H54 (cell line): Measurements from ENCODE around the gene SLC29A4.
"Not testable (repeated sequence)": the region's sequence is repeated elsewhere in the genome, so short reads cannot be mapped to it uniquely, and the experiment has no call there.

Source experiments
- DNase-seq: peaks from one replicate; pipeline ENCODE4 v3.0.0; 2011; ENCODE audit warnings: low spot score, mixed read lengths; ENCODE audit not compliant: insufficient read length
- FAIRE-seq: peaks from 3 replicates; lab custom pipeline; 2011; peaks lifted over from hg19 to GRCh38; lab: Jason Lieb, UNC
- POLR2A ChIP-seq: IDR thresholded peaks from 2 replicates; pipeline ENCODE4 v1.6.1; 2011; ENCODE audit warnings: low read depth, mild to moderate bottlenecking, low read length

The SLC29A4 gene

DNA sequence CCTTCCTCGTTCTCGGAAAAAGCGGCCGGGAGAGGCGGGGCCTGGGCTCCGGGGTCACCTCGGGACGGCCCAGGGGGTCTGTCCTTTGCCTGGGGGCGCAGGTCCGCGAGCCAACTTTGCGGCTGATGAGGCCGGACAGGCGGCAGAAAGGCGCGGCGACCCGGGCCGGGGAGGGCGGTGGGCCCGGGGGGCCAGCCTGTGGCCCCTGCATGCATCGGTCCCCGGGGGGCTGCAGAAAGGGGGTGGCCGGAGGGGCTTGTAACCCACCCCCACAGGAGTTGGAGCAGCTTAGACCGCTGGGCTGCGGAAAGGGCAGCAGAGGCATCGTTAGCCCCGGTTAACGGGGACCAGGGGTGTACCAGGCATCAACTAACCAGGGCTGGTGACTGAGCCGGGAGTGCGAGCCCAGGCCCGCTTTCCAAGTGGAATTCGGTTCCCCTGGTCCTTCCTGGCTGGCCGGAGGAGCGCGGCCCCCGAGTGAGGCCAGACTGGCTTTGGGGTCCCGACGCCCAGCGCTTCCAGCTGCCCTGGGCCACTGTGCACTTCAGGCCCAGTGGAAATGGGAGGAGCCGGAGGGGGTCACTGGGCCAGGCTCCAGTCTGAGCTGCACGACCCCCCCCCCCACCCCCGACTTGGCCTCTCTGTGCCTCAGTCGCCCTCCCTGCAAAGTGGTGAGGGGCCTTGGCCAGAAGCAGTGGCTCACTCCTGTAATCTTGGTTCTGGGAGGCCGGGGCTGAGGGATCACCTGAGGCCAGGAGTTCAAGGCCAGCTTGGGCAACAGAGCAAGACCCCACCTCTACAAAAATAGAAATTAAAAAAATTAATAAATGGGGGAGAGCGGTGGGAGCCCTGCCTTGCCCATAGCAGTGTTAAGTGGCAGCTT is 919 bp downstream of the SLC29A4 start:
- no peak for DNase-seq
- FAIRE-seq, result no peak
- no peak for TF ChIP-seq POLR2A

DNA sequence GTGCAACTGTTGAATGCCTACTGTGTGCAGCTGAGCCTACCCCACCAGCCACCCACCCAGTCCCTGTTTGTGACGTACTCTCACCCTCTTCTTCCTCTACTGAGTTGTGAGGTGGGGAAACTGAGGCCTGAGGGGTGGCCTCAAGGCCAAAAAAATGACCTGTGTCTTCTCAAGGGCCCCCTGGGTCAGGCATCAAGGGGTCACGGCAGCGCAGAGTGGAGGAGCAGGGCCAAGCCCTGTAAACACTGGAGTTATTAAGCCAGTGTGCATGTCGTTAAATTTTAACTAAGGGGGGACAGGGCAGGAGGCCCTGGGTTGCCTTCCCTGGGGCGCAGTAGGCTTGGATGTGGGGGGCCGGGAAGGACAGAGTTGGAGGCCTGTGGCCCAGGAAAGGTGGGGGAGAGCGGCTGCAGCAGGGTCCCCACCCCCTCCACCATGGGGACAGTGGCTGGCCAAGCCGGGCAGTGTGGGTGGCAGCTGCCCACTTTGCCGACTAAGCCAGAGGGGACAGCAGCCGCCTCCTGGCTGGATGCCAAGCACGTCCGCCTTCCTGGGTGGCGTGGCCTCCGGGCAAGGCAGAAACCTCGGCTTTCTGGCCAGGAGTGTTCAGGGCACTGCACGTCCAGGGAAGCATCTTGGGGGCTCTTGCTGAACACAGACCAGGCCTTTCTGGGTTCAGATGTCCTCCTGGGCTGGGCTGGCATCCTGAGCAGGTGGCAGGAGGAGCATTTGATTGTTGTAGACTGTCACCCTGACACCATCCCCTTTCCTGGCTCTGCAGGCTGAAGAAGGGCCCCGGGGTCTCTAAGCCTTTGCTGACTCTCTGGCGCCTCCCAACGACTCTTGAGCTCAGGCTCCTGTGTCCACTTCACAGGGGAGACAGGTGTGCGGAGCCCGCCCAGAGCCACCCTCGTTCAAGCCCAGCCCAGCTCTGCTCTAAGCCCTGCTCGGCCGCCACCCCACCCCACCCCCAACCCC is 1.9 kb downstream of the SLC29A4 start:
- DNase-seq, result peak; percentile 55
- TF ChIP-seq POLR2A, result no peak
- FAIRE-seq, result no peak

DNA sequence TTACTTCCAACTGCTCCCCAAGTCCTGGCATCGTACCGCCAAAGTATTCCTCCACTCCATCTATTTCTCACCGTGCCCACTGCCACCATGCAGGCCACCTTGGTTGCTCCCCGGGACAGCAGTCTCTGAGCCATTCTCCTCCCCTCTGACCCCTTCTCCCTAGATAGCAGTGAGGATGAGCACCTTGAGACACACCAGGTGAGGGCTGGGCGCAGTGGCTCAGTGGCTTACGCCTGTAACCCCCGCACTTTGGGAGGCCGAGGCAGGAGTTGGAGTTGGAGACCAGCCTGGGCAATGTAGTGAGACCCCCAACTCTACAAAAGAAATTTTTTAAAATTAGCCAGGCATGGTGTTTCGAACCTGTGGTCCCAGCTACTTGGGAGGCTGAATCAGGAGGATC is 4.2 kb downstream of the SLC29A4 start:
- no peak for TF ChIP-seq POLR2A
- FAIRE-seq (no peak), DNase-seq (no peak)

DNA sequence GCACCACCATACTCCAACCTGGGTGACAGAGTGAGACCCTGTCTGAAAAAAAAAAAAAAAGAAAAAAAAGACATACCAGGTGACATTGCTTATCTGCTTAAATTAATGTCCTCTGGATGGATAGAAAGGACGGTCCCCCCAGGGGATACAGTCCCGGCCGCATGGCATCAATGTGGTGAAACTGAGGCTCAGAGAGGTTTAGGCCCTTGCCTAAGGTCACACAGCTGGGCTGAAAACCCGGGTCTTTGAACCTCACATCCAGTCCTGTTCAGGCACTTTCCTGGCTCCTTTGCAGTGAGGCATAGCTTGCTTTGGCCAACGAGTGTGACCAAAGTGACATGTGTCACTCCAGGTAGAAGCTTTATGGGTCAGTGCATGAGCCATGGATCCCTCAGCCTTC is 4.6 kb downstream of the SLC29A4 start:
- not testable (repeated sequence) for FAIRE-seq, DNase-seq

DNA sequence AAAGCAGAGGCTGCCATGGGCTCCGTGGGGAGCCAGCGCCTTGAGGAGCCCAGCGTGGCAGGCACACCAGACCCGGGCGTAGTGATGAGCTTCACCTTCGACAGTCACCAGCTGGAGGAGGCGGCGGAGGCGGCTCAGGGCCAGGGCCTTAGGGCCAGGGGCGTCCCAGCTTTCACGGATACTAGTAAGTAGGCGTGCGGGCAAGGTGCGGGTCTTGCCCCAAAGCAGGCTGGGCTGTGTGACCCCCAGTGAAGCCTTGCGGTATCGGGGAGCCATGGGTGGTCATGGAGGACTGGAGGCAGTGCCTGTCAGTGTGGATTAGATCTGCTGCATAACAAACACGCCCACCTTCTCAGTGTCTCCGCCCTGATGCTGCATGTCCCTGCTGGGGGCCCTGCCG is 5.1 kb downstream of the SLC29A4 start:
- DNase-seq, result no peak
- no peak for FAIRE-seq
- no peak for TF ChIP-seq POLR2A

DNA sequence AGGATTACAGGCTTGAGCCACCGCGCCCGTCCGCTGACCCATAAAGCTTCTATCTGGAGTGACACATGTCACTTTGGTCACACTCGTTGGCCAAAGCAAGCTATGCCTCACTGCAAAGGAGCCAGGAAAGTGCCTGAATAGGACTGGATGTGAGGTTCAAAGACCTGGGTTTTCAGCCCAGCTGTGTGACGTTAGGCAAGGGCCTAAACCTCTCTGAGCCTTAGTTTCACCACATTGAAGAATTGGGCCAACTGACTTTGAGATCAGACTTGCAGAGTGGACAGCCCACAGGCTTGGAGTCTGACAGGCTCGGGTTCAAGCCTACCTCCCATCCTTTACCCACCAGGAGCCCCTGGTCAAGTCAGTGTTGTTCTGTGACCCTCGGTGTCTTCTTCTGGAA is 5.8 kb downstream of the SLC29A4 start:
- FAIRE-seq, DNase-seq: not testable (repeated sequence)

DNA sequence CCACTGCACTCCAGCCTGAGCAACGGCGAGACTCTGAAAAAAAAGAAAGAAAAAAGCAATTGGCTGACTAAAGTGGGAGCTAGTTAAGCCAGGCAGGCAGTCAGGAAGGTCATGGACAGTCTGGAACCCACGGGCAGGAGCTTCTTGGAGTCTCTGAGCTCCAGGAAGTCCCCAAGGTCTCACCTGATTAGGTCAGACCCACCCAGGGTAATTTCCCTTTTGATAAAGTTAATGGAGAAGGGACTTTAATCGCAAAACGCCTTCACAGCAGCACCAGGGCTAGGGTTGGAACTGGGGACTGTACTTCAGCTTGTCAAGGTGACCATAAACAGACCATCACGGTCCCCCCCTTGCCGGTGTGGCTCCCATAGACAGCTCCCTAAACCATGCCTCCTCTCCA is 6.6 kb downstream of the SLC29A4 start:
- DNase-seq (no peak), FAIRE-seq (no peak)
- no peak for TF ChIP-seq POLR2A

DNA sequence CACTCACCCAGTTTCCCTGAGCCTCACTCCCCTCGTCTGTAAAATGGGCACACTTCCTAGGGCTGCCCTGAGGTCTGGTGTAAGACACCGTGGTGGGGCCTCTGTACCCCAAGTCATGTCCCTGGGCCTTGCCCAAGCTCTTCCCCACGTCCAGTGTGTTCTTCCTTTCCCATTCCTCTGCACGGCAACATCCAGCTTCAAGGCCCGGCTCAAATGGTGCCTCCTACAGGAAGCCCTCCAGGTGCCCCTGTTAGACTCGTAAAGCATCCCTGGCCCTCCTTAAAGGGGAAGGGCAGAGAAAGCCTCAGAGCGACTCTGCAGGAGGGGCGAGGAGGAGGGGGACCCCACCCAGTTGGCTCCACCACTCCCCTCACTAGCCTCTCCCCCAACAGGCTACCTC is 8.6 kb downstream of the SLC29A4 start:
- FAIRE-seq (no peak), DNase-seq (no peak)
- no peak for TF ChIP-seq POLR2A

DNA sequence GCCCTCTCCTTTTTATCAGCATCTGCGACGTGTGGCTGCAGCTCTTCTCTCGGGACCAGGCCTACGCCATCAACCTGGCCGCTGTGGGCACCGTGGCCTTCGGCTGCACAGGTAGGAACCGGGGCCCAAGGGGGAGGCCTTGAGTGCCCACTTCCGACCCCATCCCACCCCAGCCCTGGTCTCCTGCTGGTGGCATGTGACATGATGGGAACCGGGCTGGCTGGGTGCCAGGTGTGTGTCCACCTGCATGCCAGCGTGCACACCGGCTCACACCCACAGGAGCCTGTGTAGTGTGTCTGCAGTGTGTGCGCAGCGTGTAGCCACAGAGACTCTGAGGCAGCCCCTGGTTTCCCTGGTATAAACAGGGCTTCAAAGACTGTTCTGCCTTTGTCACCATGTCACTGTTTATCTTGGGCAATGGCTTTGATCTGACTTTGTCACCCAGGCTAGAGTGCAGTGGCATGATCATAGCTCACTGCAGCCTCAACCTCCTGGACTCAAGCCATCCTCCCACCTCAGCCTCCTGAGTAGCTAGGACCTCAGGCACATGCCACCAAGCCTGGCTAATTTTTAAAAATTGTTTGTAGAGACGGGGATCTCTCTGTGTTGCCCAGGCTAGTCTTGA is 9.1 kb downstream of the SLC29A4 start:
- not testable (repeated sequence) for DNase-seq, FAIRE-seq

DNA sequence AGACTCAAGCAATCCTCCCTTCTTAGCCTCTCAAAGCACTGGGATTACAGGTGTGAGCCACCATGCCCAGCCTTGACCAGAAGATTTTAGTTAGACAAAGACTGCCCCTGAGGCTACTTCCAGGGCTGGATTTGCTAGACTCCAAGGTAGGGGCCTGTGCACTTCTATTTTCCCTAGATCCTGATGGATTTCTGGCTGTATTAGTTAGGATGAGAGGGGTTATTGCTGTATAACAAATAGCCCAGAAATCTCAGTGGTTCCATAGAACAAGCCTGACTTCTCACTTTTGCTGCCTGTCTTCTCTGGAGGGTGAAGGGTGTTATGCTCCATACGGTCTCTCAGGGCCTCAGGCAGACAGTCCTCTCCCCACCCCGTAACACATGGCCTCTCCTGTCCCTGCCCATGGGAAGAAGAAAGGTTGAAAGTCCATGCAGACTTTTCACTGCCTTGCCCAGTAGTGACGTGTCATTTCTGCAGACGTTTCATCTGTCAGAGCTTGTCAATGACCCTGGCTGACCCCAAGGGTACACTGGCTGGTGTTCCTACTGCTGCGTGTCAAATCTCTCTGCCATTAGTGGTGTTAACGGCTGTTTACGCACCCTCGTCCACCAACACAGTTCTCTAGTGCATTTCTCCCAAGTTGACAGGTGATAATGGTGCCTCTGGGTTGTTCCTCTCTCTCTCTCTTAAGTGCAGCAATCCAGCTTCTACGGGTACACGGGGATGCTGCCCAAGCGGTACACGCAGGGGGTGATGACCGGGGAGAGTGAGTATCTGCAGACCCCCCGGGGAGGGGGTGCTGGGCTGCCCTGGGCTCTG is 11.6 kb downstream of the SLC29A4 start:
- DNase-seq (no peak), FAIRE-seq (no peak)
- TF ChIP-seq POLR2A, result no peak

DNA sequence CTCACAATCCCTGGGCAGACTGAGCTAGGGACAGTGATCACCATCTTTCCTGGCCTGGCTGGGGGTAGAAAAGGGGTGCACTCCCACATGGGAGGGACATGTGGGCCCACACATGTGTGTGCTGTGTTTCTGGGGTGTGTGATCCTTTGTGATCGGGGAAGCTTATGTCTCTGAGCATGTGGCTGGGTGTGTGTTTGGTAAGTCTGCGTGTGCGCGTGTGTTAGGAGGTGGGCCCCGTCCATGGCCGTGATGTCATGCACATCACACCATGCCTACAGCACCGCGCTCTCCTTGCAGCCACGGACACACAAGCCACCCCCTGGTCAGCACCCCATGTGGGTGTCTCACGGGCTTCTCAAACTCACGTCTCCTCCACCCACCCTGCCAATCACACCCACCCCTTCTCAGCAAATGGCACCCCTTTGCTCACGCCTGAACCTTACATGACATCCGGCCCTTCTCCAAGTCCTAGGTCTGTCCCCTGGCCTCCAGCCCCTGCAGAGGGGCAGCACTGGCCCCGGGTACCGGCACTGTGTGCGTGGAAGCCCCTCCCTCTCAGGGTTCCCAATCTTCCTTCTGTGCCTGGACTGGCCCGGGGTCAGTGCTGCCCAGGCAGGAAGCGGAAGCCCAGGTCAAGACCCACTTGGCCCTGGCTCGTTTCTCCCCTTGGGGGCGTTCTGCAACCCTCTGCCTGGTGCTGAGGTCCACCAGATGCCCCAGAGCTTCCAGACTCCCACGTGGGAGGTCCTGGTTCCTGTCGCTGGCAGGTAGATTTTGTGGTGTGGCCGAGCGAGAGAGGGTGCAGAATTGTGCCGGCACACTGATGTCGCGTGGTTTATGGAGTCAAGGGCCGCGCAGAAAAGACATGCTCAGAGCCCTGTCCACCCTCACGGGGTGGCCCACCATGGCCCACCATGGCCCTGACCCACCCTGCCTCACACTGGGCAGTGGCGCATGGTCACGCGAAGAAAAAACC is 12.6 kb downstream of the SLC29A4 start:
- DNase-seq, result no peak
- no peak for FAIRE-seq
- TF ChIP-seq POLR2A, result no peak

DNA sequence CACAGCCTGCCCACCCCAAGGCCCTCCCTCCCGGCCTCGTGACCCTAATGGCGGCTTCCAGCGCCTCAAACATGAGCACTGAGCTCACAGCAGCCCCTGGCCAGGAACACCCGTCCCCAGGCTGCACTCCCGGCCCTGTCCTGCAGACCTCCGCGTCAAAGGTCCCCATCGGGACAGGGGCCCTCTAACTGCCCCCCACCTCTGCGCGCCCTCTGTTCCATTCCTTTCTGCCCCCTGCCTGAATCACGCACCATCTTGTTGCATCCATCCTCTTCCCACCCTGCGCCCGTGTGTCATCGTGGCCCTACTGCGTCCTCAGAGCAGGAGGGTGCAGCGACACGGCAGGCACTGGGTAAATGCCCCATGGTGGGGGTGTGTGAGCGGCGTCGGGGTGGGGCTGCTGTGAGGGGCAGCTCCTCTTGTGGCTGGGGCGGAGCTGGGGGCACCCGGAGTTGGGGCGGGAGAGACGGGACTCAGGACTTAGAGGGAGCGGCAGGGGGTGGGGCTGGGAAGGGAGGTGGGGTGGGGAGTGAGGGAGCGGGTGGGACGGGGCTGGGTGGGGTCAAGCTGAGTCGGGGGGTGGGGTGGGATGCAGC is 13.4 kb downstream of the SLC29A4 start:
- no peak for TF ChIP-seq POLR2A
- DNase-seq (no peak), FAIRE-seq (no peak)
